OCI-LY3 (cell line): ENCODE results near the gene ZFYVE21.

ENCODE experiments used
- H2AFZ ChIP-seq: fragments of 200-600, 300-600 bp; shearing (Covaris generic); 2 replicates; pipeline ENCODE4 v1.6.0; 2014; ENCODE audit warnings: antibody characterized with exemption, low read depth, low read length
- H3K27ac ChIP-seq: fragments of 200-600, 300-600 bp; sonication (generic); 2 replicates; pipeline ENCODE4 v1.5.1; 2014; ENCODE audit warnings: mild to moderate bottlenecking, low read length, moderate library complexity, mixed read lengths
- H3K27me3 ChIP-seq: fragments of 200-600, 300-600 bp; sonication (generic); 2 replicates; pipeline ENCODE4 v1.6.1; 2014; ENCODE audit warnings: low read depth, low read length, mixed read lengths
- H3K36me3 ChIP-seq: fragments of 200-600, 300-600 bp; sonication (generic); replicated peaks from 2 replicates; pipeline ENCODE3; 2014; ENCODE audit warnings: low read depth, low read length, mixed read lengths
- H3K4me1 ChIP-seq: fragments of 300-600, 200-600 bp; sonication (generic); 2 replicates; pipeline ENCODE4 v1.6.1; 2014; ENCODE audit warnings: low read length, mixed read lengths
- H3K4me2 ChIP-seq: fragments of 200-600, 300-600 bp; sonication (generic); 2 replicates; pipeline ENCODE4 v1.6.1; 2014; ENCODE audit warnings: low read length, mixed read lengths
- H3K4me3 ChIP-seq: fragments of 300-600, 200-600 bp; sonication (generic); 2 replicates; pipeline ENCODE4 v1.5.1; 2014; ENCODE audit warnings: antibody characterized with exemption, mild to moderate bottlenecking, low read length, moderate library complexity
- H3K79me2 ChIP-seq: fragments of 300-600, 200-600 bp; shearing (Covaris generic); 2 replicates; pipeline ENCODE4 v1.6.1; 2014; ENCODE audit warnings: mild to moderate bottlenecking, low read length, mixed read lengths
- H3K9ac ChIP-seq: fragments of 300-600, 200-600 bp; shearing (Covaris generic); 2 replicates; pipeline ENCODE4 v1.6.0; 2014; ENCODE audit warnings: mild to moderate bottlenecking, low read length, moderate library complexity
- H3K9me3 ChIP-seq: fragments of 200-600, 300-600 bp; shearing (Covaris generic); 2 replicates; pipeline ENCODE4 v1.6.1; 2014; ENCODE audit warnings: low read length, mixed read lengths; ENCODE audit not compliant: insufficient read depth
- H4K20me1 ChIP-seq: fragments of 200-600, 300-600 bp; sonication (generic); 2 replicates; pipeline ENCODE4 v1.6.1; 2016; ENCODE audit warnings: low read length, mixed read lengths; ENCODE audit not compliant: insufficient read depth
- EZH2phosphoT487 ChIP-seq: fragments of 200-600 bp; shearing (Covaris generic); IDR thresholded peaks from 2 replicates; pipeline ENCODE4 v1.6.1; 2018; ENCODE audit warnings: antibody characterized with exemption, mixed run types, low read depth
- TF ChIP-seq, protein P1 (sequence below): fragments of 200-600, 300-600 bp; sonication (generic); IDR thresholded peaks from 2 replicates; pipeline ENCODE4 v1.5.1; 2014; ENCODE audit warnings: antibody characterized with exemption, low read length, low read depth

The ZFYVE21 gene

DNA sequence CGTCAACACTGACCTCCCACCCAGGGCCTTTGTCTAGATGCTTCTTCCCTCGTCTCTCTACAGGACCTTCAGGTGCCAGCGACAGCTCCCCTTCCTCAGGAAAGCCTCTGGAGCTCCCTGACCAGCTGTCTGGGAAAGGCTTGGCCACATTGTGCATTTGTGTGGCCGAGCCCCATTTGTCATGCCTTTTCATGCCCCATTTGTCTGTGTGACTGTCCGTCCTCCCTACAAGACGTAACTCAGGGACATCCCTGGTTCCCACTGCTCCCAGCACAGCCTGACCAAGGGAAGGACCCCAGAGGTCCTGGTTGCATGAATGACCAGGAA is 23.8 kb downstream of the ZFYVE21 start:
- Histone ChIP-seq H3K27me3 (no peaks in the 10 kb centered on the region), H4K20me1 (no peaks in the 10 kb centered on the region), H2AFZ (no peak overlapping the region), H3K79me2 (no peaks in the 10 kb centered on the region), H3K36me3 (no peaks in the 10 kb centered on the region), H3K4me1 (no peaks in the 10 kb centered on the region), H3K4me3 (no peak overlapping the region), H3K9me3 (no peaks in the 10 kb centered on the region), H3K4me2 (no peak overlapping the region), H3K9ac (no peak overlapping the region), H3K27ac (no peak overlapping the region)
- TF ChIP-seq, protein P1, sequence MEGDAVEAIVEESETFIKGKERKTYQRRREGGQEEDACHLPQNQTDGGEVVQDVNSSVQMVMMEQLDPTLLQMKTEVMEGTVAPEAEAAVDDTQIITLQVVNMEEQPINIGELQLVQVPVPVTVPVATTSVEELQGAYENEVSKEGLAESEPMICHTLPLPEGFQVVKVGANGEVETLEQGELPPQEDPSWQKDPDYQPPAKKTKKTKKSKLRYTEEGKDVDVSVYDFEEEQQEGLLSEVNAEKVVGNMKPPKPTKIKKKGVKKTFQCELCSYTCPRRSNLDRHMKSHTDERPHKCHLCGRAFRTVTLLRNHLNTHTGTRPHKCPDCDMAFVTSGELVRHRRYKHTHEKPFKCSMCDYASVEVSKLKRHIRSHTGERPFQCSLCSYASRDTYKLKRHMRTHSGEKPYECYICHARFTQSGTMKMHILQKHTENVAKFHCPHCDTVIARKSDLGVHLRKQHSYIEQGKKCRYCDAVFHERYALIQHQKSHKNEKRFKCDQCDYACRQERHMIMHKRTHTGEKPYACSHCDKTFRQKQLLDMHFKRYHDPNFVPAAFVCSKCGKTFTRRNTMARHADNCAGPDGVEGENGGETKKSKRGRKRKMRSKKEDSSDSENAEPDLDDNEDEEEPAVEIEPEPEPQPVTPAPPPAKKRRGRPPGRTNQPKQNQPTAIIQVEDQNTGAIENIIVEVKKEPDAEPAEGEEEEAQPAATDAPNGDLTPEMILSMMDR, result no peak
- no peak for TF ChIP-seq EZH2phosphoT487

DNA sequence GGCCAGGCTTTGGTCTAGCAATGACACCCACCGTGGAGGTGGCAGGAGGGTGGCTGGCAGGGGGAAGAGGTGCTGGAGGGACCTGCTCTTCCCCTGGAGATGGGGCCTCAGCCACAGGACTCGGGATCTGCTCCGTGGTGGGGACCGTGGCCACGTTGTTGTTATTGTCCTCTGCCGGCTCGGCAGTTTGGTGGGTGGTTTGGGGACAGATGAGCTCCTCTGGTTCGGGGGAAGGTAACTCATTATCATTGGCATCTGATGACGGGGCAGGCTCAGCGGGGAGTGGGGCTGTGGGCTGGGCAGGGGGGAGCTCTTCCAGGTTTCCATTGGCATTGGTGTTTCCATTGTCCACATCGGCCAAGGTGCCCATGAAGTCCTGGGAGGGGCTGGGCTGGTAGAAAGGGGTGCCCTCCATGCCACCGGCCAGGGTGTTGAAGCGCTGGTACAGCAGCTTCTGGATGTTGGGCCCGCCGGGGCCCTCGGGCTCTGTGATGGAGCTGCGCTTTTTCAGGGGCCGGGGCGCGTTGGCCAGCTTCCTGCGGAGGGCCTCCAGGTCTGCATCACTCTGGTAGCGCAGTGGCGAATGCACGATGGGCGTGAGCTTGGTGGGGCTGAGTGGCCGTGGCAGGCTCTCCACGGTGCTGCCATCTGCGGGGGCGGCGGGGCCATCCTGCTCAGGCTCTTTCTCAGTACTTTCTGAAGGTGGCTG is 24.3 kb downstream of the ZFYVE21 start:
- Histone ChIP-seq H3K79me2 (no peaks in the 10 kb centered on the region), H3K4me3 (no peak overlapping the region), H3K4me2 (no peak overlapping the region), H3K9me3 (no peaks in the 10 kb centered on the region), H3K9ac (no peak overlapping the region), H2AFZ (no peak overlapping the region), H3K4me1 (no peaks in the 10 kb centered on the region), H4K20me1 (no peaks in the 10 kb centered on the region), H3K27me3 (no peaks in the 10 kb centered on the region), H3K27ac (no peak overlapping the region), H3K36me3 (no peaks in the 10 kb centered on the region)
- TF ChIP-seq, protein P1, result no peak
- TF ChIP-seq EZH2phosphoT487, result no peak

DNA sequence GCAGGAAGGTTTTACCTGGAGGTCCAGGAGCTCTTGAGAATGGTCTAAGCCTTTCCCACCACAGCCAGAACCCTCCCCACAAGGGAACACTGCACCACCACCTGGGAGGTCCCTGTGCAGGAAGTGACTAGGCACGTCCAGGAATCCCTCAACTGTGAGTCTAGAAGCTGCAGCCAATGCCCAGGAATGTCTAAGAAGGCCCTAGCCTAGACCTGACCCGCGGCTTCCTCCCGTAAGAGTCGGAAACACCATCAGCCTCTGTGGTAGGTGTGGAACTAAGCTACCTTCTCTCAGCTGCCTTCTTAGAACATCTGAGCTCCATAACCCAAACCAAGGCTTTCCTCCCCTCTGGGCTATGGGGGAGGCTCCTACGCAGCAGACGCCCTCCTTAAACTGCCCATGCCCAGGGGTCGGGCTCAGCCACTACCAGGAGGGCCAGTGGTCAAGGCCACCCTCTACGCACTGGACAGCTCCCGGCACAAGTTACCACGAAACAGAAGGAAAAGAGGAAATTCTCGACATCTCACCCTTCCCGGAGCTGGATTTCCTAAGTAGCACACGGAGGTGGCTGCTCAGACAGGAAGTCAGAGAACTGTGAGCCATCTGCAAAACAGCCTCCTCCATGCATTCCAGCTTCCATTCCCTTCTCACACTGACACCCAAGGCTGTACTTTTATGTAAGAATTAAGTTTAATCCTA is 25.5 kb downstream of the ZFYVE21 start:
- Histone ChIP-seq H4K20me1 (no peaks in the 10 kb centered on the region), H3K27ac (no peak overlapping the region), H3K36me3 (no peaks in the 10 kb centered on the region), H2AFZ (no peak overlapping the region), H3K4me2 (no peak overlapping the region), H3K27me3 (no peaks in the 10 kb centered on the region), H3K79me2 (no peaks in the 10 kb centered on the region), H3K9me3 (no peaks in the 10 kb centered on the region), H3K9ac (no peak overlapping the region), H3K4me3 (no peak overlapping the region), H3K4me1 (no peaks in the 10 kb centered on the region)
- TF ChIP-seq, protein P1, result no peak
- no peak for TF ChIP-seq EZH2phosphoT487

DNA sequence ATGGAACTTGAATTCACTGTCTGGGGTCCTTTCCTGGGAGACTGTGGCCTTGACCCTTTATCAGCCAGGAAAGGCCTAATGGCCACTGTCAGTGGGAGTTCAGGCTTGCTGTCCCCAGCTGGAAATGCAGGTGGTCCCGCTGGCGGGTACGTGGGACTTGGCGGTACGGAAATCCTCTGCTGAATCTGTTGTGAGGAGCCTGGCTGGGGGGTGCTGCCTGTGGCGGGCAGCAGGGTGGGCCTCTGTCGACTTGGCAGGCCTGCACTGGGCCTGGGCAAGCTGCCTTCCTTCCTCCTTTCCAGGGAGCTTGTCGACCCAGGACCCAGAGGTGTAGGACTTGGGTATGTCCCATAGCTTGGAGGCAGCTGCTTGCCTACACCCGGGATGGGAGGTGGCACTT is 26.3 kb downstream of the ZFYVE21 start:
- Histone ChIP-seq H3K4me2 (no peak overlapping the region), H3K27ac (no peak overlapping the region), H3K36me3 (no peaks in the 10 kb centered on the region), H3K9me3 (no peaks in the 10 kb centered on the region), H2AFZ (no peak overlapping the region), H3K79me2 (no peaks in the 10 kb centered on the region), H3K27me3 (no peaks in the 10 kb centered on the region), H4K20me1 (no peaks in the 10 kb centered on the region), H3K9ac (no peak overlapping the region), H3K4me3 (no peak overlapping the region), H3K4me1 (no peaks in the 10 kb centered on the region)
- TF ChIP-seq, protein P1, result no peak
- TF ChIP-seq EZH2phosphoT487, result no peak
